Renal cortex interstitium (tissue), 11 donors: ENCODE data around the gene GTPBP3. TPM values are rescaled to one million over a fixed set of nuclear protein-coding genes. Genes with fewer than 3 reads are reported as not detected.
"Not testable (repeated sequence)": the region's sequence is repeated elsewhere in the genome, so short reads cannot be mapped to it uniquely, and the experiment has no call there.

Experiments
- DNase-seq, 11 donors: peaks; one replicate each; pipeline ENCODE4 v3.0.0-alpha.2; 2013; ENCODE audit warnings: low read depth in 9 of 11, low spot score in 4 of 11; ENCODE audit errors: extremely low read depth in 1 of 11
- polyA plus RNA-seq, 3 donors: library from polyadenylated mRNA; unstranded; fragments of 120-200 nt; gene quantifications; one replicate each; pipeline ENCODE4 v1.2.1, GENCODE V29; 2013; ENCODE audit not compliant: insufficient read length in 3 of 3

GTPBP3 gene
- polyA plus RNA-seq, 3 donors: 17.7 to 28.5 (median 20.1) TPM

DNA sequence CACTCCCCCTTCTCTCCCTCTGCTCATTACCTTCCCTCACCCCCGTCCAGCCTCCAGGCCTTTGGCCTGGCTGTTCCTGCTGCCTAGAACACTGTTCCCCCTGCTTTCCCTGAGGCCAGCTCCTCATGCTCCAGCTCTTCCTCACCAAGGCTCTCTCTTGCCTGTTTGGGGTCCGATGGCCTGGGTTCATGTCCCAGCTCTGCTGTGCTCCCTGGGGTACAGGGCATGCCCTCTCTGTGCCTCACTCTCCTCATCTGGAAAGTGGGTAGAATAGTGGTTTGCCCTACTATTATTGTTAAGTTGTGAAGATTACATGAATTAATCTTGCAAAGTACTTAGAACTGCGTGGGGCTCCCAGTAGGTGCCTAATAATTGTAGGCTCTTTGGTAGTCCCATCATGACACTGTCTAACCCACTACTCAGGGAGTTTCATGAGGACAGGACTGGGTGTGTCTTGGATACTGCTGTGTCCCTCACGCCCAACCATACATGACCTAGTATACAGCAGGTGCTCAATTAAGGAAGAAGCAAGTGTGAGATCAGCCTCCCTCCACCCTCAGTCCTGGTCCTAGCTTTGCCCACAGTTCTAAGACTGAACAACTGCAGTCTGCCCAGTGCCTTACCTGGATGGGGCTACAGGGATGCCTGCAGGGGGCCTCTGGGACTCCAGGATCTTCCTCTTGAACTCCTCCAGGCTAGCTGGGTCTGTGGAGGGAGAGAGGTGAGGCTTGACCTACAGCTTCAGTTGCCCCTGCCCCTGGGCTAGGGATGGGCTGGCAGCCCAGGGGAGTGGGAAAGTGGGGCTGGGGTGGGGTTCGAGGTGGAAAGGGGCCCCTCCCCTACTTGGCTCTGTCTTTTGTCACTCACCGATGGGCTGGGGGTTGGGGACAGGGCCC is 22.8 kb downstream of the GTPBP3 start:
- DNase-seq: no peak

DNA sequence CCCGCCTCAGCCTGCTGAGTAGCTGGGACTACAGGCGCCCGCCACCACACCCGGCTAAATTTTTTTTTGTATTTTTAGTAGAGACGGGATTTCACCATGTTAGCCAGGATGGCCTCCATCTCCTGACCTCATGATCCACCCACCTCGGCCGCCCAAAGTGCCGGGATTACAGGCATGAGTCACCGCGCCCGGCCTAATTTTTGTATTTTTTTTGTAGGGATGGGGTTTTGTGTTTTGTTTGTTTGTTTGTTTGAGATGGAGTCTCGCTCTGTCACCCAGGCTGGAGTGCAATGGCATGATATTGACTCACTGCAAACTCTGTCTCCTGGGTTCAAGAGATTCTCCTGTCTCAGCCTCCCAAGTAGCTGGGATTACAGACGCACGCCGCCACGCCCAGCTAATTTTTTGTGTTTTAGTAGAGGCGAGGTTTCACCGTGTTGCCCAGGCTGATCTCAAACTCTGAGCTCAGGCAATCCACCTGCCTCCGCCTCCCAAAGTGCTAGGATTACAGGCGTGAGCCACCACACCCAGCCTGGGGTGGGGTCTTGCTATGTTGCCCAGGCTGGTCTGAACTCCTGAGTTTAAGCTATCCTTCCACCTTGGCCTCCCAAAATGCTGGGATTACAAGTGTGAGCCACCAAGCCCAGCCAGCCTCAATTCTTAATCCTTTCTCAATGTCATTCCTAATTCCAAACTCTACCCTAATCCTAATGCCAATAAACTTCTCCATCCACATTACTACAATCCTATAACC is 26.7 kb downstream of the GTPBP3 start:
- not testable (repeated sequence) for DNase-seq

DNA sequence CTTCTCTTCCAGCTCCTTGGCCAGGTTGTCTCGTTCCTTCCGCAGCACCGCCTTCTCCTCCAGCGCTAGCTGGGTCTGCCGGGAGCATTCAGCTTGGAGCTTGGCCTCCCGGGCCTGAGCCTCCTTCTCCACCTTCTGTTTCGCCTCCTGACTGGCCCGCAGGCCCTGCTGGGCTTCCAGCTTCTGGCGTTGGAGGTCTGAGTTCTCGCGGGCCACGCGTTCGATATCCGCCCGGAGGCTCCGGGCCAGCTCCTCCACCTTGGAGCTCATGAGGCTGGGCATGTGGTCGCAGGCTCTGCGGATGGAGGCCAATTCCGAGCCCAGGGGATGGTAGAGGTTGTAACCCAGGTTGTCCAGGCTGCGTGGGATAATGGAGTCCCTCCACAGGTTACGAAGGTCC is 28.0 kb downstream of the GTPBP3 start:
- DNase-seq: no peak

DNA sequence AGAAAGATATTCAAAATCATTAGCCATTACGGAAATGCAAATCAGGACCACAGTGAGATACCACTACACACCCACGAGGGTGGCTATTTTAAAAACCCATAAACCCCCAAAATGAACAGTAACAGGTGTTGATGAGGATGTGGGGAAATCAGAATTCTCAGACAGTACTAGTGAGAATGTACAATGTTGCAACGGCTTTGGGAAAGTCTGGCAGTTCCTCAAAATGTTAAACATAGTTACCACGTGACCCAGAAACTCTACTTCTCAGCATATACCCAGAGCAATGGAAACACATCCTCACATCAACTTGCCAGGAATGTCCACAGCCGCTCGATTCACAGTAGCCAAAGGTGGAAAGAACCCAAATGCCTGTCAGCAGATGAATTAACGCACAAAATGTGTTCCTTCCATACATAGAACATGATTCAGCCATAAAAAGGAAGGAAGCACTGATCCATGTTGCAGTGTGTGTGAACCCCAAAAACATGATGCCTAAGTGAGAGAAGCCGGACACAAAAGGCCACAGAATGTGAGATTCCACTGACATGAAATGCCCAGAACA is 32.8 kb downstream of the GTPBP3 start:
- DNase-seq: no peak

DNA sequence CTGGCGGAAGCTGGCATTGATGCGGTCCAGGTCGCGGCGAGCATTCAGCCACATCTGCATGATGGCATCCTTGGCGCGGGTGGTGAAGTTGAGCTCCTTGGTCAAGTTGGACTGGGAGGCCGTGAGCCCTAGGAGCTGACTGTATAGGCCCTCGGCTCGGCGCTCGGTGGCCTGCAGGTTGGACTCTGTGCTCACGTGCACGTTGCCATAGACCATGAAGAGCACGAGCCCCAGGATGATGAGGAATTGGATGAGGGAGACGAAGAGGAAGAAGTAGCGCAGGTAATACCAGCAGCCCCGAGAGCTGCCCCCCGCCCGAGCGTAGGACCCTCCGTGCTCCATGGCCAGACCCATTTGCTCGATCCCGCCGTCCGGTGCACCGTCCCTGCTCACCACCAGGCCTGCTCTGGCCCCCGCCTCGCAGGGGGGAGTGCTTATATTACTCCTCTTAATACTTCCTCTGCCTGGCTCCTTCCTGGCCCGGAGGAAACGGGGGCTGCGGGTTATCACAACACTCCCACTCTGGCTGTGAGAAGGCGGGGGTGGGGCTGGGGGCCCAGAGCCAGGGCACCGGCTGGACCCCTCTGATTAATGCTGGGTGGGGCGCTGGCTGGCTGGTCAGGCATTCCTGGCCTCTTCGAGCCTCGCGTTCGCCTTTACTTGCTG is 39.7 kb downstream of the GTPBP3 start, which contains the start of gene PLVAP:
Gene PLVAP, minus strand, starts transcription at position 408 of the 666 bp plus-strand sequence. Its CDS starts 54 bp downstream, at position 354.
- peak in 2 of 11 donors; percentile 44 to 49 for DNase-seq

DNA sequence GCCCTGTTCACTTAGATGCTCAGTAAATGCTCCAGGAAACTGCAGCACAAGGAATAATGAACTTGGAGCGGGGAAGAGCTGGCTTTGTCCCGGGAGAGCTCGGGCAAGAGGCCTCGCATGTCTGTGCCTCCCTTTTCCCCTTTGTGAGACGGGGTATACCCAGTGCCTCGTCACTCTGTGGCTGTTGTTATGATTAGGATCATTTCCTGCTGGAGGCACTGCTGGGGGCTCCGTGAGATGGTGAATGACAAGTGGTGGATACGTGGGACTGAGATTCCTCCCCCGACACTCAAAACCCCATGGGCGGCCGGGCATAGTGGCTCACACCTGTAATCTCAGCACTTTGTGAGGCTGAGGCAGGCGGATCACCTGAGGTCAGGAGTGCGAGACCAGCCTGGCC is 40.9 kb downstream of the GTPBP3 start:
- no peak for DNase-seq

DNA sequence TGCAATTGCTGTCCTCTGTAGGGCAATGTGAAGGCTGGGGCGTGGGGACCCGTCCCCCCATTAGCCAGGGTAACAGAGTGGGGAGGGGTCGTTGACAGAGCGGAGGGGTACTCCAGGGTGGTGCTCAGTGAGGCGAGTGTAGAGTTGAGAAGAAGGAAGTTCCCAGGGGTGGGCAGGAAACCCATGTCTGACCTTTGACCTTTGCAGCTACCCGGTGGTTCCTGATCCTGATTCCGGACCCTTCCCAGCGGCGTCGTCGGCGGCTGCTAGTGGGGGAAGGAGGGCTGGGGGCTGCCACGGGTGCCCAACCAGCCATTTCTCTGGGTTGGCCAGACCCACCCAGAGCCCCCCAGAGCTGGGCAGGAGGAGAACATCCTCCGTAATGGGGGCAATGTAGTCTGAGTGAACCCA is 41.9 kb downstream of the GTPBP3 start:
- peak in 5 of 11 donors; percentile 55 to 77 (median 65) for DNase-seq

DNA sequence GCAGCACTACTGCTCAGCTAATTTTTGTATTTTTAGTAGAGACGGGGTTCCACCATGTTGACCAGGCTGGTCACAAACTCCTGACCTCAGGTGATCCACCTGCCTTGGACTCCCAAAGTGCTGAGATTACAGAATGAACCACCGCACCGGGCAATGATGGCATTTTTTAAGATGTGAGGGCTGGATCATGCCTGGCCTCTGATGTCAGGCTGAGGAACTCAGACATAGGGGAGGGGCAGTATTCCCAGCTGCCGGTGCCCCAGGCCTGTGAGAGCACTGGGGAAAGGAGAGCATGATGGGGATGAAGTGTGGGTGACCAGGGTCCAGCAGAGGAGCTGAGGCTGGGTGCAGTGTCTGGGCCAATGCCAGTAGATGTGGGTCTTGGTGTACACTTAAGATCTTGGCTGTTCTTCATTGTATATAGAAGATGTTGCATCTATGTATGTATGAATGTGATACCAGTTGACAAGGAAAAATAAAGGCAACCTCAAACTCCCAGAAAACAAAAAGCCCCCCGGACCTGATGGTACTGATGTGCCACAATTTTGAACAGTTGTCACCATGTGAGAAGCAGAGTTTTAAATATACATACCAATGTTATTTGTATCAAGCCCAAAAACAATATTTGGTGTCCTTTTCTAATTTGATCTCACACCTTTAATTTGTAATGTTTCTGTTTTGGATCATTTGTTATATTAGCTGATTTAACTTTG is 43.2 kb downstream of the GTPBP3 start:
- DNase-seq: no peak

DNA sequence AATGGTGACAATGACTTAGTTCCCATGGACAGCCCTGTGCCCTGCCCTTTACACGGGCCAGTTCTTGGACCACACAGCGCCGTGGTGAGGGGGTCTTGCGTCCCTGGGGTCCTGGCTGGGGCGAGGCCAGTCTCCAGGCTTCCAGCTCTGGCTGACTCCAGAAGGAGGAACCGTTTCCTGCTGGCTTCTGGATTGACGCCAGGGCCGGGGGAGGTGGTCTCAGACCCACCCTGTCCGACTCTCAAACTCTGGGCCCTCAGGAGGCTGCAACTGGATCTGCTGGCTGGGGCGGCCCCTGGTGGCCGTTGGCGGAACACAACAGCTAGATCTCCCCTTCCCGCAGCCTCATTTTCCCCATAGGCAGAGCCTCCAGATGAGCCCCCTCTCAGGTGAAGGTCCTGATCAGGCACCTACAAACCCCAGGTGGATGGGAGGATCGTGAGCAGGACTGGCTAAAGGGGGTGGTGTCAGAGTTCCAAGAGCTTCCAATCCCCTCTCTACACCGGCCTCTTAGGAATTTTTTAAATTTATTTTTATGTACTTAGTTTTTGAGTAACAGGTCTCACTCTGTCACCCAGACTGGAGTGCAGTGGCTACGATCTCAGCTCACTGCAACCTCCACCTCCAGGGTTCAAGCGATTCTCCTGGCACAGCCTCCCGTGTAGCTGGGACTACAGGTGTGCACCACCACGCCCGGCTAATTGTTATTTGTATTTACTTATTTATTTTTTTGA is 48.7 kb downstream of the GTPBP3 start:
- DNase-seq: peak in 4 of 11 donors; percentile 61 to 66 (median 64)

DNA sequence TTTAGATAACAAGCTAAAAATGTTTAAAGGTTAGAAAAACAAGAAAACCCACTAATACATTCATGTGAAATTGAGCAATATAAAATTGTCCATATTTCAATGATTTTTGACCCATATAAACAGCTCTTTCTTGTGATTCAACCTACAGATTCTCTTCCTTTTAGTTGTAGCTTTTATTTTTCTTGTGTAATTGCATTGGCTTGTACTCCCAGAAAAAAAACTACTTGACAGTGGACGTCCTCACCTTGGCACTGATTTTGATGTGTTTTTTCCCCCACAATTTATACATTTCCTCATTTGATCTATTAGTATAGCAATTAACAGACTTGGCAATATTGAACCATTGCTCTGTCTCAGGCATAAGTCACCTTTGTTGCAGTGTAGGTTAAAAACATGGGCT is 51.9 kb downstream of the GTPBP3 start:
- DNase-seq: no peak

DNA sequence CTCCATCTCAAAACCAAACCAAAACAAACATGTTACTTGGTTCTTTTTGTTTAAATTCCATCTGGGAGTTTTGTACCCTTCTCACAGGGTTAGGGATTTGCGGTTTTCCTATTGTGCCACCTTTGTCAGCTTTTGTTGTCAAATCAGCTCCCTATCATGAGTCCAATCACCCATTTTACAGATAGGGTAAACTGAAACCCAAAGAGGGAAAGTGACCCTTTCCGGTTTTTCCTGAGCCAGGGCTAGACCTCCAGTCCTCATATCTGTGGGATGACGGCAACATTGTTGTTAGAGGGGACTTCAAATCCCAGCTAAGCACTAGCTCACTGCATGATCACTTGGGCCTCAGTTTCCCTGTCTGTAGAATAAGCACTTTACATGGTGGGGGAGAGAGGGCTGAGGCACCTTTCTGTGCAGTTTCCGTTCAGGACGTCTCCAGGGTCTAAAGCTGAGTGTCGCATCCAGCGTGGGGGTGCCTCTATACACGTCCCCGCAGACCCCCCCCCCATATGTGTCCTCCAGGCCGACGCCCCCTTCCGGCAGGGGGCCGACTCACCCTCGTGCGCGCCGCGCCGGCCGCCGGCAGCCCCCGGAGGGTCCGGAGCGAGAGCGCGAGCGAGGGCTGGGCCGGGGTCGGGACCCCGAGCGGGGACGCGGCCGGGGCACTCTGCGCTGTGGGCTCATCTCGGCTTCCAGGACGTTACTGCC is 52.8 kb downstream of the GTPBP3 start:
- DNase-seq: no peak

DNA sequence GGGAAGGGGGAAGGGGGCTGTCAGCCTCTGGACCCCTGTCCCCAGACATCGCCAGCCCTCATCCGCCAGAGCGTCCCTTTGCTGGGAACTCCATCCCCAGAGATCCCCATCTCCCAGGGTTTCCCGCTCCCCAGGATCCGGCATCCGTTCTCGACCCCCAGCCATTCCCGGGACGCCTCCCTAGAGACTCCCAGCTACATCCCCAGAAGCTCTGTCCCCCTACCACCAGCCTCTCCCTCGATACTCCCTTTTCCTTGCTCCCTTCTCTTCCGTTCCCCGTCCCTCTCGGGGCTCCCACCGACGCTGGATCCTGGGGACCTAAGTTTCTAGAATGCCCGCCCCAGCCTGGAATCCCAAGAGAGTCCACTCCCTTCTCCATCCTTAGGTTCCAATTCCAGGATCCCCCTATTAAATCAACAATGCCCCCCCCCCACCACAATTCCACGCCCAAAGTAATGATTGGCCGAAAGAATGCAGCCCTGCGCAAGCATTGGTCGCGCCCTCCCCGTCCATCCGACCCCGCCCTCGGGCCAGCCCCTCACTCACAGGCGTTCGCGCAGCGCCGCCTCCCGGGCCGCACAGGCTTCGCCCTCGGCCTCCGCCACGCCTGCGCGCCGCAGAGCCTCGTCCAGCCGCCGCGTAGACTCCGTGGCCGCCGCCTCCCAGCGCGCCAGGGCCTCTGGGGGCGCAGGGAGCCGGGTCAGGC is 53.5 kb downstream of the GTPBP3 start:
- peak in 10 of 11 donors; percentile 83 to 95 (median 93) for DNase-seq

DNA sequence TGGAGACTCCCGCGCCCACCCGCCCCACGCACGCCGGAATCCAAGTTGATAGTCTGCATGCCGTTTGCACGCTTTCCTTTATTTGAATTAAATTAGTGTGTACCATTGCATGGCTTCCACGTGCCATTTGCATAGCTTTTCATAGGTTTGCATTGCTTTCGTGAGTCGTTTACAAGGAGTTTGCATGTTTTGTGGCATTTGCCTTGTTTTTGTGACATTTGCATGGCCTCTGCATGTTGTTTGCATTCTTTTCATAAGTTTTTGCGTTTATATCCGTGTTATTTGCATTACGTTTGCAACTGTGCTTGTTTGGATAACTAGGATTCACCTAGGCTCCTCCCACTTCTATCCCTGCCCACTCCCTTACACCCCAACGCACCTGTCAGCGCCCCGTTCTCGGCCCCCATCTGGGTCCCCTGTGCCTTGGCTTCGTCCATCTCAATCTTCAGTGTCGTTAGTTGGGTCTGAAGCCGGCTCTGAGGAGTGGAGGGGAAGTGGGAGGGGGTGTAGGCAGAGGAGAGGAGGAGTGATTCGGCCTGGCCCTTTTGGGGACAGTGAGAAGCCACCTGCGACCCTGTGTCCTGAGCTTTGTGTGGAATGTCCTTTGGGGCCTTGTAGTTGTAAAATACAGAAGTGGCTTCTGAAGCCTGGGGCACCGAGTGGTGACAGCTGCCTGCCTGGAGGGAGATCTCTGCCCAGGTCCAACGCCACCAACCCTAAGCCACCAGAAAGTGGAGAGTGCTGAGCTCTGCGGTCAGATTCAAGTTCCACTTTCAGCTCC is 54.2 kb downstream of the GTPBP3 start:
- no peak for DNase-seq
